ENCODE measurements around the gene TRIM17.

TRIM17 gene

DNA sequence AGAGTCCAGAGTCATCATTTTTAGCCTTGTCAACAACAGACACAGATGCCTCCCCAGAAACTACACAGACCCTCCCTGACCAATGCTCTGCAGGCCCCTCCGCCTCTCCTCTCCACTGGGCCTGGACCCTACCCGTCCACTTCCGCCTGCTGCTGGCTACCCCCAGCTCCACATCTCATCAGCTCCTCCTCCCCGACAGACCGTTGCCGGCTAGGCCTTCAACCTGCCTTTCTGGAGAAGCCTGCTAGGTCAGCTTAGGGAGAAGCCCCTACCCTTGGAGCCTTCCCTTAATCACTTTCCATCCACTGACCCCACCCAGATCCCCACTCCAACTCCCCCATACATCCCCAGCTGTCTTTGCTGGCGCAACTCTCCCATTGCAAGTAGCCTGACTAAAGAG is 1.4 kb downstream of the TRIM17 start:
- DNase-seq (ENCODE audit: insufficient read length, low spot score): no peak
- FAIRE-seq: no peak
- TF ChIP-seq, protein P1, sequence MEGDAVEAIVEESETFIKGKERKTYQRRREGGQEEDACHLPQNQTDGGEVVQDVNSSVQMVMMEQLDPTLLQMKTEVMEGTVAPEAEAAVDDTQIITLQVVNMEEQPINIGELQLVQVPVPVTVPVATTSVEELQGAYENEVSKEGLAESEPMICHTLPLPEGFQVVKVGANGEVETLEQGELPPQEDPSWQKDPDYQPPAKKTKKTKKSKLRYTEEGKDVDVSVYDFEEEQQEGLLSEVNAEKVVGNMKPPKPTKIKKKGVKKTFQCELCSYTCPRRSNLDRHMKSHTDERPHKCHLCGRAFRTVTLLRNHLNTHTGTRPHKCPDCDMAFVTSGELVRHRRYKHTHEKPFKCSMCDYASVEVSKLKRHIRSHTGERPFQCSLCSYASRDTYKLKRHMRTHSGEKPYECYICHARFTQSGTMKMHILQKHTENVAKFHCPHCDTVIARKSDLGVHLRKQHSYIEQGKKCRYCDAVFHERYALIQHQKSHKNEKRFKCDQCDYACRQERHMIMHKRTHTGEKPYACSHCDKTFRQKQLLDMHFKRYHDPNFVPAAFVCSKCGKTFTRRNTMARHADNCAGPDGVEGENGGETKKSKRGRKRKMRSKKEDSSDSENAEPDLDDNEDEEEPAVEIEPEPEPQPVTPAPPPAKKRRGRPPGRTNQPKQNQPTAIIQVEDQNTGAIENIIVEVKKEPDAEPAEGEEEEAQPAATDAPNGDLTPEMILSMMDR (IDR thresholded peaks at IDR 0.05; ENCODE audit: insufficient read depth, missing control alignments): no peak

GRCh38 chr1:228414511-228415211 is 2.0 kb downstream of the TRIM17 start:
- FAIRE-seq: no peak
- TF ChIP-seq, protein P1 (IDR thresholded peaks at IDR 0.05; ENCODE audit: insufficient read depth, missing control alignments): no peak
- no peak for DNase-seq (ENCODE audit: insufficient read length, low spot score)

DNA sequence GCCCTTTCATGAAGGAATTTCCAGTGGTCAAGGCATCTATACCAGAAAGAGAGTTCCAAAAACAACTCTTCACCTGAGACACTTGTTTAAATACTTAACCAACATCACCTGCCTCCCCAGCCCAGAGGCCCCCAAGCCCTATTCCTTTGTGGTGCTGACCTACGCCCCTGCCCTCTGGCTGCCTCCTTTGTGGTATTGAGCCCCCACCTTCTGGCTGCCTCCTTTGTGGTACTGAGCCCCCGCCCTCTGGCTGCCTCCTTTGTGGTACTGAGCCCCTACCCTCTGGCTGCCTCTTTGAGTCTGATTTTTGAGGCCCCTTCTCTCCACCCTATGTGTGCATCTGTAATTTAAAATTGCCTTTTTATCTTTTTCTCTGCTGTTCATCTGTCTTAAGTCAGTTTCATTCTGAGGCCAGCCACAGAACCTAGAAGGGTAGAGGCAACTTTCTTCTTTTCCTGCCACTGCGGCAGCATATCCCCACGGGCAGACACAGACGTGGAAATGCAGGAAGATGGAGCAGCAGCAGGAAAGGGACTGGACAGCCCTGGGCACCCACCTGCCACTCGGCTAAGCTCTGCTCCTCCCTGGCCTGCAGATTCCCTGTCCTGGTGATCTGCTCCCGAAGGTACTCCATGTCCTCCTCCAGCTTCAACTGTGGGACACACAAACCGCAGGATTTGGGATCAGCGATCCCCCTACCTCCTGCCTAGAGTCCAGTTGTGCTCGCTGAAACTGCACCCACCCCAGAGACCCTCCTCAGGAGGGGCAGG is 3.2 kb downstream of the TRIM17 start:
- TF ChIP-seq, protein P1 (IDR thresholded peaks at IDR 0.05; ENCODE audit: insufficient read depth, missing control alignments): no peak
- FAIRE-seq (no peak), DNase-seq (ENCODE audit: insufficient read length, low spot score) (no peak)

- FAIRE-seq (no peak), DNase-seq (ENCODE audit: insufficient read length, low spot score) (no peak)
- TF ChIP-seq, protein P1 (IDR thresholded peaks at IDR 0.05; ENCODE audit: insufficient read depth, missing control alignments): no peak
Measured at GRCh38 chr1:228411548-228412430, 4.9 kb downstream of the TRIM17 start.

DNA sequence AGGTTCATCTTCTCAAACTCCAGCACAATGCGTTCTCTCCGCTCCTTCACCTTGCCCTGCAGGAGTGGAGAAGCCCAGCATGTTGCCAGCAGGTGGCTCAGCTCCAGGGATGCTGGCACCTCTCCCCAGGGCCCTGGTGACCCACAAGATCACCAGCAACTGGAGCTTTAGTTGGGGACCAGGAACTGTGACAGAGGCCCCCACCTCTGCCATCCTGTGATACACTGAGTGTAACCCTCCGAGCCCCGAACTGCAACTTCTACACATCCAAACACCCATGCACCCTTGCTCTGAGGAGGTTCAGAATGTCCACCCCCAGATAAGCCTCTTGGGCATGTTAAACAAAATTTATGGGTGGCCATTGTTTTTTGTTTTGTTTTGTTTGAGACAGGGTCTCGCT is 5.5 kb downstream of the TRIM17 start:
- DNase-seq (ENCODE audit: insufficient read length, low spot score) (no peak), FAIRE-seq (no peak)
- TF ChIP-seq, protein P1 (IDR thresholded peaks at IDR 0.05; ENCODE audit: insufficient read depth, missing control alignments): no peak

GRCh38 chr1:228410671-228411070 is 6.0 kb downstream of the TRIM17 start:
- DNase-seq (ENCODE audit: insufficient read length, low spot score) (no peak), FAIRE-seq (no peak)
- TF ChIP-seq, protein P1 (IDR thresholded peaks at IDR 0.05; ENCODE audit: insufficient read depth, missing control alignments): no peak
